Amniotic stem cell (primary cell): Measurements from ENCODE around the gene FABP7.

ENCODE experiments used
- DNase-seq: peaks from one replicate; lab custom pipeline; 2025; lab: John Stamatoyannopoulos, UW

Gene FABP7

DNA sequence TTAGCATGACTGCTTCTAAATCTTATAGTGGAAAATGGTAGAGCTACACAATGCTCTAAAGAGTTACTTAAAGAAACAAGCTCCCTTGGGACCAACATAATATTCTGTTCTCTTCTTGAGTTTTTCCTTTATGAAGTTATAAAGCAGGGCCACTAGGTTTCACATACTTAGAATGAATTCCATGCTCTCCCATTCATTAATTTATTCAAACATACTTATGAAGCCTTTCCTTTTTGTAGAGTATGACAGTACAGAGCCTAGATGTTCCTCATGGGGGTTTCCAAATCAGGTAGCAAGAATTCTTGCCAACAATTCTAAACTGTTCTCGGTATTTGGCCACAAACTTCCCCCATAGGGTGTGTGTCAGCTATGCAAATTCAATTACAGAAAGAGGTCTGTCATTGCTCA, 20.6 kb upstream of the FABP7 start:
- no peak for DNase-seq

DNA sequence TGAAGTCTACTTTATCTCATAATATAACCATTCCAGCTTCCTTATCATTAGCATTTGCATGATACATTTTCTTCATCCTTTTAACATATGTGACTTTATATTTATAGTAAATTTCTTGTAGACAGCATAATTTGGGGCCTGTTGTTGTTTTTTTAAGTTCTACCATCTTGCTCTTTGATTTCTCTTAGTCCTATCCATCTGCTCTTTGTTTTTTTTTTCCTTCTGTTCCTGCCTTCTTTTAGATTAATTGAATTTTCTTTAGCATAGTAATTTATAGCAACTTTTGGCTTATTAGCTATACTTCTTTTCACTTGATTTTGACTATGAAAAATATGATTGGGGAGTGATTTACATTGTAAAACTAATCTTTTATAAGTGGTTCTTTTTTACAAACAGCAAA, 19.2 kb upstream of the FABP7 start:
- no peak for DNase-seq

DNA sequence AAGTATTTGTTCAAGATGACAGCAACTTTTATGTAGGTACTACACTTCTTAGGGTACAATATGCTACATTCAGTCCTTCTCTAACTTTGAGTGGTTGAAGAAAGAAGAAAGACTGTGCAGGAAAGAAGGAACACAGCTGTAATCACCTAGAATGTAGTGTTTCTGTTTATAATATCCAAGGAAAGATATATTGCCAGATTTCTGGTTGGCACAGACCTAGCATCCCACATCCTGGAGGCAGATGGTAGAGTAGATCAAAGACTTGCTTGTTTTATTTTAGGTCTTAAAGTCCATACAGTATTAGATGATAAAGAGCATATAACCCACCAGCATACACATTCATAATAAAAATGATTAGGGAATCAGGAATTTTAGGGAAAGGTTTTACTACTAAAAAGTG, 13.3 kb upstream of the FABP7 start:
- DNase-seq, result no peak

DNA sequence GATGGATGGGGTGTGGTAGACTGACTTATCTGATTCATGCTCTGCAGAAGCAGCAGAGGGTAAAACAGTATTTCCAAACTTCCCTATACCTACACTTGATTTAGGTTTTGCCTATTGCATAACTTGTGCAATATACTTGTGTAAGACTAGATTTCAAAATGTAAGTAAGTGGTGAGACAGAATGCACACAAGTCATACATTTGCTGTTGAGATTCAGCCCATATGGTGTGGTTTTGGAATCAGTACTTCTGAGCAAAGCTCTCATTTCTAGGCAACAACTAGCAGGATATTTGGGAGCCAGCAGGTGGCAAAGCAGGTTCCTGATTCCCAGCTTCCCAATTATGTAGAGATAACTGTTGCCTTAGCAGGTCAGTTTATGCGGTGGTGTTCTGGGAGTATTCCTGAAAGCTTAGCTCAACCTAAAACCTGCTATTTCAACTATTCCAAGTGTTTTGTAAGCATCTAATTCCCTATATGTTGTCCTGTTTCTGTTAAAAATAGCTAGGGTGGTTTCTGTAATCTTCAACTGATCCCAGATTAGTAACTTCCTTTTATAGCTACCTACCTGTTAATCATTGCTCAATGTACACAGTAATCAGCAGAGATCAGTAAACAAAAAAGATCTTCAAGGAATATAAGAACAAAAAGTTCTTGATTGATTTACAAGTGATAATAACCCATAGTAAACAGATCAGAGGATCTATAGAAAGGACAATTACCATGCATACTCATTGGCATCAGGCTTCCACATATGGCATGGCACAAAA, 8.5 kb upstream of the FABP7 start:
- DNase-seq, result no peak

DNA sequence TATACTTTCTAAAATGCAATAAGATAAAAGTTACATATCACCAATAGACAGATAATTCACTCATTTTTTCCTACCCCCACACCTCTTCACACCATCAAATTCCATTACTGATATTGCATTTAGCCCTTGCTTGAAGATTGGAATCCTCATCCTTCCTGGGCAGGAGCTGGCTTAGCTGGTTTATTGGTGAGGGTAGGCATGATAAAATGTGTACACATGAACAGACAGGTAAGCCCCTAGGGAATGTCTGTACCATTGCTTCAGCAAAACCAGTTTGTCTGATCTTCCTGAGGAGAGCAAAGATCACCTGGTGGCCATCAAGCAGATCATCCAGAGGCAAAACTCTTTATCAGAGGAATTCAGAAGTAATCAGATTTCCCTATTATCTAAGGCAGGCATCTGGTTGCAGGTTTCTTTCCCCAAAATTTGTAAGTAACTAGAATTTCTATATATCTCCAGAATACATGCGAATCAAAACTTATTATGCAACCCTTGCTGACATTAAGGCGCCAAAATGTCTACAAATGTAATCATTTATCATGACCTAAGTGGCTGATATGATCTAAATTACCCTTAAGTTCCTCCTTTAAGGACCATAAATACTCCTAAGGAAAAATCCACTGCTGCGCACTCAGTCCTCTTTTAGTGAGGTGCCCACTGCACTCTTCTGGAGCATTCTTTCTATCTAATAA, 6.6 kb upstream of the FABP7 start:
- no peak for DNase-seq

DNA sequence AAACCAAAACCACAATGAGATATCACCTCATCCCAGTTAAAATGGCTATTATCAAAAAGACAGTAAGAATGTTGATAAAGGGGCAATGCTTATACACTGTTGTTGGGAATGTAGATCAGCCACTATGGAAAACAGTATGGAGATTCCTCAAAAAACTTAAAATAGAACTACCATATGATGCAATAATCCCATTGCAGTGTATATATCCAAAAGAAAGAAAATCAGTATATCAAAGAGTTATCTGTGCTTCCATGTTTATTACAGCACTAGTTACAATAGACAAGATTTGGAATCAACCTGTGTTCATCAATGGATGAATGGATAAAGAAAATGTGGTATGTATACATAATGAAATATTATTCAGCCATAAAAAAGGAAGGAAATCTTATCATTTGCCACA, 3.5 kb upstream of the FABP7 start:
- DNase-seq, result no peak

DNA sequence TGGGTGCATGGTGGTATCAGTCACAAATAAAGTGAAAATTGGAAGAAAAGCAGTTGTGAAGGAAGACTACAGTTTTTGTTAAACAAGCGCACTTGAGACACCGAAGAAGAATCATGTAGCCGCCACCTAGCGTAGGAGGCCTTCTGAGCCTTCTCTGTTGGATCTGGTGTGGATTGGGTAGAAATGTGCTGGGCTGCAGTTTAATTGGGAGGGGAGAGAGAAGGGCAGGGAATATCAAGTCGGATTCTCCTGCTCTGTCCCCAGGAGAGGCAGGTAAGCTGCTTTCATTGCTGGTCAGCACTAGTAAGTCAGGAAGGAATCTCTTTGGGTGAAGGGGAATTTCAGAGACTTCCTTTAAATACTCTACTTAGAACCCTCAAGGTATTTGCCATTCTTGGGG, 1.2 kb upstream of the FABP7 start:
- DNase-seq, result no peak

DNA sequence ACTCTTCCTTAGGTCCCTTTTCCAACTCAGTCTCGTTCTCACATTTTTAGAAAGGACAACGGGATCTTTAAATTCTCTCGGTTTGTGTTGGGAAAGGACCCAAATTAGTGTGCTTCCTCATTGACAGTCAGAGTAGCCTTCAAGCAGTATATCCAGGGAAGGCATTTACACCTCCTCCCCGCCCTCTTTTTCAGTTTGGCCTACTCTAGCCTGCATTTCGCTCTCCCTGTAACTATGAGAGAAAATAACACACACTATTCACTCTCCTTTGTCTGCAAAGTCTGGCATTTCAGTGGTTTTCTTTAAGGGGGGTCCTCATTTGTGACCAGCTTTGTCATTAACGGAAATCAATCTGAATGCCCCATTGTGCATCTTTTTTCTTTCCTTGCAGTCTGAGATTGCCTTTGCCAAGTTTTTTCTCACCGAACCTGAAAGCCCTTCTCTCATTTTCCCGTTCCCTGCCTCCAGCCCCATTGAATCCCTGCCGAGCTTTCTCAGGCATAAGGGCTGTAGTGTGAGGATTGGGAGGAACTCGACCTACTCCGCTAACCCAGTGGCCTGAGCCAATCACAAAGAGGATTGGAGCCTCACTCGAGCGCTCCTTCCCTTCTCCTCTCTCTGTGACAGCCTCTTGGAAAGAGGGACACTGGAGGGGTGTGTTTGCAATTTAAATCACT, 393 bp upstream of the FABP7 start:
- no peak for DNase-seq

DNA sequence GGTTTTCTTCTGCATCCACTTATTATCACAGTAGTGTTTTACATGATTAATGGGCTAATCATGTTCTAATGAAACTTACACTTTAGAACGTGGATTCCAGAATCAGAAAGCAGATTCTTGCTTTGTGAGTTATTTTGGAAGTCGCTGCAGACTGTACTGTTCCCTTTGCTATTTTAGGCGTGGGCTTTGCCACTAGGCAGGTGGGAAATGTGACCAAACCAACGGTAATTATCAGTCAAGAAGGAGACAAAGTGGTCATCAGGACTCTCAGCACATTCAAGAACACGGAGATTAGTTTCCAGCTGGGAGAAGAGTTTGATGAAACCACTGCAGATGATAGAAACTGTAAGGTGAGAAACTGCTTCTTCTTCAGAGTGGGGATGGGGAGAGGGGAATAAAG, 598 bp downstream of the FABP7 start:
- DNase-seq, result no peak

DNA sequence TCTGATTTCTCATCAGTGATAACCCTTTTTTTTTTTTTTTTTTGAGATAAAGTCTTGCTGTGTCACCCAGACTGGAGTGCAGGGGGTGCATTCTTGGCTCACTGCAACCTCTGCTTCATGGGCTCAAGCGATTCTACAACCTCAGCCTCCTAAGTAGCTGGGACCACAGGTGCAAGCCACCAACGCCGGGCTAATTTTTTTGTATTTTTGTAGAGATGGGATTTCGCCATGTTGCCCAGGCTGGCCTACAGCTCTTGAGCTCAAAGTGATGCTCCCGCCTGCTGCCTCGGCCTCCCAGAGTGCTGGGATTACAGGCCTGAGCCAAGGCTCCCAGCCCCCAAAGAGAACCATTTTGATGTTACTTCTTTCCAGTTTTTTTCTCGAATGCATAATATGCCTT, 2.2 kb downstream of the FABP7 start:
- no peak for DNase-seq

DNA sequence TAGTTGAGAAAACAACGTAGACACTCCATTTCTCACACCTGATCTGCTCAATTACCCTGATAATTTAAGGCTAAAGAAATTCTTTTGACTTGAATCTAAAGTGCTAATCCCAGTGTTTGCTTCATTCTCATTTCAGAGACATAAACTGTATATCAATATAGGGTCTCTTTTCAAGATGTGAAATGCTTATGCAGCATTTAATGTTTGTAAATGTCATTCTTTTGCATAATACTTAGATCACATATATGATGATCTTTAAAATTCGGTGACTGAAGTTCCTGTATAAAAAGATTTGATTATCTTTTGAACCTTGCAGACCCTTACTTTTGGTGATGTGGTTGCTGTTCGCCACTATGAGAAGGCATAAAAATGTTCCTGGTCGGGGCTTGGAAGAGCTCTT, 3.9 kb downstream of the FABP7 start:
- no peak for DNase-seq

DNA sequence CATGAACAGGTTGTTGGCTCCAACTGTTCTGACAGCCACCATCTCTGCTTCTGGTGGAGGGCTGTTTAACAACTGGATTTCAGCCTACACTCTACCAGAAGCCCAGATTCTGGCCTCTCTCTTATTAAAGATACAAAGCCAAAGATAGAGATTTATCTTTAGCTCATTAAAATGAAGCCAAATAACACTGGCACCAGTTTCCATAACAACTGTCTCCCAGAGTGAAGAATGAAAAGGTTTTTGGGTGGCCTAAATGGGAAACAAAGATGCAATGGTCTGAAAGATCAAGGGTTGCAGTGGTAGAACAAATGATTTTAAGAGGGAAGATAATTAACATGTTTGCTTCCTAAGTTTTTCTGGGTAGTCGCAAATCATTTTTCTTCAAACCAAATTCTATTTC, 6.4 kb downstream of the FABP7 start:
- no peak for DNase-seq

DNA sequence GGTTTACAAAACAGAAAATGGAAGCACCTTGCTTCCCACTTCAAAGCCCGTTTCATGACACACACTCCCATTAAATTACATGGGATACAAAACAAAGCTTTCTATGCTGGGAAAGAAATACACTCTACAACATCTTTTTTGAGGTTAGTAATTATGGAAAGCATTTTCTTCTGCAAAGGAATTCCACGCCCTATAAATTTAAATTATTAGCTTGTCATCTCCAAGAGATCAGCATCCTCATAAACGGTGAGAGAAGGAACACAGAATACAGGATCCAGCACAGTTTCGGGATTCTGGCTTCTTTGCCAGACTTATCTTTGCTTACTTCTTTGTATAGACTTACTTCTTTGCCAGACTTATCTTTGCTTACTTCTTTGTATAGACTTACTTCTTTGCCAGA, 8.2 kb downstream of the FABP7 start:
- DNase-seq, result no peak

DNA sequence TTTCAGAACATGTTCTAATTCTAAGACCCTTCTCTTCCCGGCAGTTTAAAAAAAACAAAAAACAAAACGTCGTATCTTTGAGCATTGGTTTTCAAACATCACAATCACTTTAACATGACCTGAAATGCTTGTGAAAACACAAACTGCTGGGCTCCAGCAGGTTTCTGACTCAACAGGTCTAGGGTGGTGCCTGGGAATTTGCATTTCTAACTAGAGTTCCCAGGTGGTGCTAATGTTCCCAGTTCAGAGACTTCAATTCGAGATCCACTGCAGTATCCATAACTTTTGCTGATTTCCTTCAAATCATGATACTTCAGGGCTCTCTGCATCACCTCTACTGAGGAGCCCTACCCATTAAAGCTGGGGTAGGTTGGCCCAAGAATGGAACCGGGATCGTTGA, 8.7 kb downstream of the FABP7 start:
- no peak for DNase-seq

DNA sequence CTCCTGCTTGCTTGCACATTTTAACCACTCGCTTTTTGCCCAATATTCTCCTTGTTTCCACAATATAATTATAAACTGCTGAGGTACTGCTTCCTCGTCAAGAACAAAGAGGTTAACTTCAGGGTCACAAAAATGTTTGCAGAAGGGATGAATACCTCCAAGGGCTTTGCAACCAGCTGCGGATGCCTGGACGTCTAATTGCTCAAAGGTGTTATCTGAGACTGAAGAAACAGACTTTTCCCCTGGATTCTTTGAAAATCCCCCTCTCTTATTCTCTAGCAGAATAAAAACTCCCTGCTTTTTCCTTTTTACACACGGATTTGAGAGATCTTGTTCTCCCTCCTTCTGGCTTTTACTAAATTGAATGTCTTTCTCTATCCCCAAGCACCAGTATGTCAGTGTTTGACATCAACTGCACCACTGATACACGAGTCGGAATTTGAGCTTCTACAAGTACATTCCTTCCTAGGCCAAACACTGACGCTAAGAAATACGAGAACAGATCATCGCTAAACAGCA, 9.2 kb downstream of the FABP7 start:
- DNase-seq, result no peak

DNA sequence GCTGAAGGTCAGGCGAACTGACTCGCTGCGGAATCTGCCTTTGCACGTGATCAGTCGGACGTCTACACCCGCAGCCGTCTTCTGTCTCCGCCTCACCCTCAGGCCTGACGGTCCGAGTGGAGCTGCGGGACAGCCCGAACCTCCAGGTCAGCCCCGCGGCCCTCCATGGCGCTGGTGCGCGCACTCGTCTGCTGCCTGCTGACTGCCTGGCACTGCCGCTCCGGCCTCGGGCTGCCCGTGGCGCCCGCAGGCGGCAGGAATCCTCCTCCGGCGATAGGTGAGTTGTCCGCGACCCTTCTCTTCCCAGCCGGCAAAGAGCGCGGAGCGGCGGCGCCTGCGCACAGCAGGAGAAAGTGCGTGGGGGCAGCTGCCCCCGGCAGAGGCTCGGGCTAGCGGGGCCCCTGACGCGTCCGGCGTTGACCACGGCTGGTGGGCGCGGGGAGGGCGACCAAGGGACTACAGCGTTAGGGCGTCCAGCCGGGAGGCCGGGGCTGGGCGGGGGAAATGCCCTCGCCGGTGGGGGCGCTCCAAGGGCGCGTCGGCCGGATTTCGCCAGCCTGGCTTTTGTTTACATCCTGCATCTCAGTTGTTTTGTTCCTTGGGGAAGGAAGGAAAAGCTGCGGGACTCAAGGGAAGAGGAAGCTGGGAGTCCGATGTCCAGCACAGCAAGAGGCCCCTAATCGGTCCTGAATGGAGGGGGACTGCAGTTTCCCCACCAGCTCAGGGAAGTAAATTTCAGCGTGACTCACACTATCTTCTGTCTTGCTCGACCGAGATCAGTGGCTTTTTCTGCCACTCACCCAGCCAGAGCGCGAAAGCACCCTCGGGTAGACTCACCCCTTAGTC, 9.9 kb downstream of the FABP7 start, which contains the start of gene SMPDL3A:
Gene SMPDL3A (plus strand): TSS at position 77 of the 846 bp plus-strand sequence. CDS start 89 bp downstream, at position 166.
- peak; percentile 56 for DNase-seq

DNA sequence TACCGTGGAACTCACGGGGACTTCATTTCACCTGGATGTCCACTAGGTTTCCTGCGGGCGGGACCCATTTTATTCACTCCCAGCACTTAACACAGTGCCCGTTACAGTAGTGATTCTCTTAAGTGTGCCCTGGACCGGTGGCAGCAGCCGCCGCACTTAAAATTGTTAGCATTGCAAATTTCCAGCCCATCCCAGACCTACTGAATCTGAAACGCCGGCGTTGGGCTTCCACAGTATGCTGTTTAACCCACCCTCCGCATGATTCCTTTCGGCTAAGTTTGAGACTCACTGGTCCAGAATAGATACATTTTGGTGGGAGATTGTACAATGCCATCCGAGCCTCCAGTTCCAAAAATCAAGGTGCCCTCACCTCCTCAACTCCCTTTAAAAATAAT, 10.5 kb downstream of the FABP7 start:
- DNase-seq, result no peak

DNA sequence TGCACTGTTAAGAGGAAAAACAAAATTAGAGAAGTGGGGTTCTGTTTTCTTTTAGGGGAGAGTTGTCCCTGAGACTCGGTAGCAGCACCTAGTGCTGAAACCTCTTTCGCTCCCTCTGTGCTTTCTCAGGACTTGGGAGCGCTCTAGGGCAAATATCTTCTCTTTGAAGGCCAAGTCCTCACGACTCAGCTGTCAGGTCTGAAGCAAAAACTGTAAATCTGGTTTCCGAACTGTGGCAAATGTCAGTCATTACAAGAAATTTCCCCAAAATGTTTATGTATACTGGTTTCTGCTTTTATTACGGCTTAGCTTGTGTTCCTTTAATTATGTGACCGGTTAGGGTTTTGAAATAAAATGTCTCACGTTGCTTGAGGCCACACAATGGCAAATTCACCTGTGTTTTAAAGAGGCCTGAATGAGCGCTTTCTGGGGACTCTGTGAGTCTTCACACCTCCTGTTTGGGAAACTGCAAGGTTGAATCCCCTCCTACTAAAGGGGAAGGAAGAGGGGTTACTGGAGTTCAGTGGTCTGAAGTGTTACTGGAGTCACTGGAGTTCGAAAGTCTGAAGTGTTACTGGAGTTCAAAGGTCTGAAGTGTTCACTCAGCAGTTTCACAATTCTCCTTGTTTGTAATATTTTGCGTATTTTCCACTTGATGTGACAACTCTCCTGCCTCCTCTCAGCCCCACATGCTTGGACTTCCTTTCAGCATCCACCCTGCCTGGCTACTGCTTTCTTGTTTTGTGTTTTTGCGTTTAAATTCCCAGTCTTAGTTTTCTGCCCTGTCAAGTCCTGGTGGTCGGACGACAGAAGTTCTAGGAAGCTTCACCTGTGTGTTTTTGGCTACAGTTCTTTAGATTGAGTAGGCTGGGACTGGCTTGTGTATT, 11.2 kb downstream of the FABP7 start:
- DNase-seq, result no peak

DNA sequence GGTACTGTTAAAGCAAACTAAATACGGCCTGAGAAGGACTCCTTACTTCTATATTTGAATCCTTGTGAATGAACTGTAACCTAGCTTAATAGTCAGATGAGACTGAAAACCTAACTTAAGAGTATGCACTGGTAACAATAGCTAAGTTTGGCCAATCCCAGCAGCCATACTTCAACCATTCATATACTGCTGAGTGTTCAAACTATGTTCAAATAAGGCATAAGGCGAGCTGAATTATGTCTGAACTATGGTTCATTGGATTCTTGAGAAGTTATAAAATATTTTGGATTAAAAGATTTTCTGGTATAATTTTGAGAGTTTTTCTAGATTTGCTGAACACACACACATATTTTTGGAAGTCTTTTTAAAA, 11.8 kb downstream of the FABP7 start:
- no peak for DNase-seq

DNA sequence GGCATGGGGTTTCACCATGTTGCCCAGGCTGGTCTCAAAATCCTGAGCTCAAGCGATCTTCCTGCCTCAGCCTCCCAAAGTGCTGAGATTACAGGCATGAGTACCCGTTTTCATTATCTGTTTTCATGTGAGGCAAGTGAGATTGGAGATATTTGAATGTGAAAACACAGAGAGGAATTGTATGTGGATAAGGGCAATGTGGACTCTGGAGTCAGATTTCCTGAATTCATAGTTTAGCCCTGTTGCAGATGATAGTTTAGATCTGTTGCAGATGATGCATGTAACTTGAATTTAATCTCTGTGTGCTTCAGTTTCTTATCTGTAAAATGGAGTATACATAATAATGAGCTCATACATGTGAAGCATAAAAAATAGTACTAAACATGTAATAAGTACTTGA, 13.2 kb downstream of the FABP7 start:
- no peak for DNase-seq

DNA sequence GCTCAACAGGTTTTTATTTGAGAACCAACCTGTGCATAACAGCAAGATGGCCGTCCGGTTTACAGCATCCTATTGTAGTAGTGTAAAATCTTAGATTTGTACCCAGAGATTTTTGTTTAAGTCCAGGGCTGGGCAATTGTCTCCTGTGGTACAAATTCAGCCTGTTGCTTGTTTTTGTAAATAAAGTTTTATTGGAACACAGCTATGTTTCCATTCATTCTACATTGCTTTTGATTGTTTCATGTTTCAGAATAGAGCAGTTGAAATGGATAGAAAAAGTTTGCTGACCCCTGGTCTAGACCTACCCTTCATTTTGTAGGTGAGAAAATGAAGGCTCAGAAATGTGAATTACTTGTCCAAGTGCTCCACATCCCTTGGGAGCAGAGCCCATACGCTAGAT, 18.0 kb downstream of the FABP7 start:
- no peak for DNase-seq
